K562 (cell line): ENCODE results near the gene GAPVD1. TPM values are rescaled to one million over a fixed set of nuclear protein-coding genes. Genes with fewer than 3 reads are reported as not detected.

ENCODE experiments used
- ATAC-seq: fragments of 200-7000 bp; cut with Tn5 transposase; 3 replicates; pipeline ENCODE4 v1.9.1; 2020; ENCODE audit warnings: moderate library complexity
- BruUV-seq: library from RNA; stranded (reverse); fragments of 400-500 nt; replicated peaks from 2 replicates; lab custom pipeline; 2021; lab: Mats Ljungman, UMichigan
- CTCF ChIA-PET: fragments of 300-600 bp; formaldehyde crosslinking; extraction: SDS; loops from one replicate; lab custom pipeline; 2021; ENCODE audit warnings: low intra/inter-chr PET ratio; lab: Yijun Ruan, JAX
- POLR2A ChIA-PET: fragments of 300-600, 350-650 bp; sonication (Branson Sonifier 250); formaldehyde crosslinking; extraction: SDS; loops from one replicate; lab custom pipeline; 2021; ENCODE audit warnings: antibody characterized with exemption, inconsistent platforms; lab: Yijun Ruan, JAX
- DNase-seq, 4 experiments: peaks; one replicate each; pipeline versions ENCODE4 v3.0.0 to v3.0.0-alpha.2; 2011 to 2018; ENCODE audit warnings: low spot score in 3 of 4, mixed read lengths in 3 of 4; ENCODE audit errors: extremely low read depth in 1 of 4
- FAIRE-seq: peaks from 2 replicates; lab custom pipeline; 2011; peaks lifted over from hg19 to GRCh38; lab: Jason Lieb, UNC
- H2AFZ ChIP-seq: 2 replicates; pipeline ENCODE4 v1.6.0; 2011; ENCODE audit warnings: low read depth, low read length, control low read depth, inconsistent platforms
- H3K27ac ChIP-seq: fragments of 200-600 bp; 3 replicates; pipeline ENCODE4 v1.8.0; 2011; ENCODE audit warnings: low read depth, mild to moderate bottlenecking, control low read depth, inconsistent platforms, low read length, moderate library complexity, mixed read lengths; ENCODE audit errors: extremely low read depth
- H3K27me3 ChIP-seq, 2 experiments: fragments of 300-600 bp in 1 of 2; 2 replicates in 1 of 2; 3 replicates in 1 of 2; pipeline versions ENCODE4 v1.6.0 to v1.8.0; 2011; ENCODE audit warnings: inconsistent platforms in 2 of 2, low read length in 2 of 2, mild to moderate bottlenecking in 1 of 2, mixed read lengths in 1 of 2, moderate library complexity in 1 of 2; ENCODE audit not compliant: control insufficient read depth in 2 of 2, insufficient read depth in 2 of 2
- H3K36me3 ChIP-seq: fragments of 300-600 bp; 3 replicates; pipeline ENCODE4 v1.8.0; 2011; ENCODE audit warnings: mild to moderate bottlenecking, low read length, inconsistent platforms; ENCODE audit not compliant: control insufficient read depth, insufficient read depth
- H3K4me1 ChIP-seq, 2 experiments: fragments of 200-600 bp in 1 of 2; replicated peaks in 1 of 2; 2 replicates in 1 of 2; 3 replicates in 1 of 2; pipeline versions ENCODE4 v1.5.1 to v1.8.0; 2011; ENCODE audit warnings: inconsistent platforms in 2 of 2, low read length in 2 of 2, mild to moderate bottlenecking in 1 of 2, mixed read lengths in 1 of 2, moderate library complexity in 1 of 2; ENCODE audit not compliant: control insufficient read depth in 2 of 2, insufficient read depth in 2 of 2
- H3K4me2 ChIP-seq: 2 replicates; pipeline ENCODE4 v1.6.1; 2011; ENCODE audit warnings: low read length, control low read depth, inconsistent platforms, mixed read lengths; ENCODE audit not compliant: insufficient read depth
- H3K4me3 ChIP-seq: fragments of 200-600 bp; sonication (generic), shearing (Covaris generic); 2 replicates; pipeline ENCODE4 v1.5.1; 2016; ENCODE audit warnings: control low read depth, inconsistent platforms
- H3K79me2 ChIP-seq: fragments of 200-600 bp; 3 replicates; pipeline ENCODE4 v1.8.0; 2011; ENCODE audit warnings: low read length, inconsistent platforms; ENCODE audit not compliant: control insufficient read depth, insufficient read depth
- H3K9ac ChIP-seq, 2 experiments: 2 replicates each; pipeline versions ENCODE4 v1.6.0 to v1.6.1; 2011; ENCODE audit warnings: low read depth in 2 of 2, low read length in 2 of 2, control low read depth in 1 of 2, inconsistent platforms in 1 of 2, mild to moderate bottlenecking in 1 of 2, mixed read lengths in 1 of 2; ENCODE audit not compliant: insufficient read depth in 1 of 2
- H3K9me1 ChIP-seq: one replicate; pipeline ENCODE4 v1.6.0; 2011; ENCODE audit warnings: inconsistent platforms, mild to moderate bottlenecking, low read length, moderate library complexity; ENCODE audit not compliant: control insufficient read depth, insufficient read depth
- H3K9me3 ChIP-seq: replicated peaks from 2 replicates; pipeline ENCODE4 v1.5.1; 2011; ENCODE audit warnings: low read depth, low read length, inconsistent platforms; ENCODE audit not compliant: control insufficient read depth, insufficient read depth
- H4K20me1 ChIP-seq: replicated peaks from 2 replicates; pipeline ENCODE4 v1.6.1; 2011; ENCODE audit warnings: low read length, inconsistent platforms, mixed read lengths; ENCODE audit not compliant: control insufficient read depth, insufficient read depth
- ARID4B ChIP-seq: sonication (generic); formaldehyde crosslinking; IDR thresholded peaks from 2 replicates; pipeline ENCODE4 v1.8.0; 2022; ENCODE audit warnings: mild to moderate bottlenecking, missing genetic modification reagents
- PATZ1 ChIP-seq: fragments of 250-450 bp; sonication (Bioruptor Pico); IDR thresholded peaks from 2 replicates; pipeline ENCODE4 v1.5.0; 2020; ENCODE audit warnings: mild to moderate bottlenecking, borderline replicate concordance
- SRSF9 ChIP-seq: fragments of 200-400 bp; formaldehyde crosslinking; IDR thresholded peaks from 2 replicates; pipeline ENCODE4 v1.6.1; 2017; ENCODE audit warnings: low read depth, low read length, borderline replicate concordance
- TEAD2 ChIP-seq: fragments of 450-650 bp; IDR thresholded peaks from 2 replicates; pipeline ENCODE4 v1.6.1; 2016; ENCODE audit warnings: missing genetic modification characterization, control low read depth, missing compliant biosample characterization
- TRIM28 ChIP-seq: fragments of 450-650 bp; IDR thresholded peaks from 2 replicates; pipeline ENCODE4 v1.6.1; 2017
- WGBS: fragments of 100-300 bp; shearing (Covaris generic); methylation state at CpG from one replicate; pipeline ENCODE4 v1.1.6; 2016; ENCODE audit warnings: low coverage, mixed read lengths; ENCODE audit not compliant: insufficient coverage; ENCODE audit errors: missing lambda C conversion rate; 5-methylcytosine and 5-hydroxymethylcytosine counted together
- in situ Hi-C: fragments of 300-500 bp; cut with MboI; formaldehyde crosslinking; loops from 4 replicates; pipeline ENCODE4 v1.15.0; 2018; ENCODE audit warnings: inconsistent platforms, mixed read lengths
- intact Hi-C: fragments of 100-400 bp; cut with micrococcal nuclease; formaldehyde crosslinking; loops from 2 replicates; pipeline ENCODE4 v1.14.2; 2022
- polyA plus RNA-seq, 8 experiments: library from polyadenylated mRNA; depleted of rRNA in 4 of 8; stranded (reverse) in 5 of 8; unstranded in 3 of 8; fragments of >200 nt; fragmentation: Nextera tagmentation in 2 of 8; fragmentation: Illumina TruSeq in 1 of 8; extraction: Ambion mirVana in 2 of 8; extraction: Trizol in 1 of 8; gene quantifications; 2 replicates each; pipeline versions ENCODE4 v1.2.1 to v1.2.3, GENCODE V29; 2011 to 2014; ENCODE audit warnings: inconsistent platforms in 1 of 8, missing spikeins in 1 of 8
- total RNA-seq, 7 experiments: library from RNA; depleted of rRNA in 6 of 7; stranded (reverse); fragments of >200 nt in 6 of 7; fragmentation: Illumina TruSeq in 2 of 7; extraction: Trizol in 2 of 7; gene quantifications; 2 replicates each; pipeline versions ENCODE4 v1.2.1 to v1.2.3, GENCODE V29; 2011 to 2021; ENCODE audit warnings: low replicate concordance in 1 of 7

Gene GAPVD1
- total and polyA plus RNA-seq, 9 of the 15 experiments (the other 6 are each of a cell fraction or from before 2014, with no cell fraction given) = 9.5 to 66.1 (median 45.5) TPM

- intact Hi-C loops (no loop called here), in situ Hi-C loops (no loop called here)
- no peak for TF ChIP-seq SRSF9
- no peak overlapping the region for H2AFZ ChIP-seq
- POLR2A ChIA-PET = interaction anchor here (1.2 kb wide), 1 partner anchor 24 kb away, joined by 3 read pairs; no protein-coding TSS in a partner anchor
- no peaks in the 10 kb centered on the region for H3K9me1 ChIP-seq
- 55% methylated on average over 3 of the region's 3 CpGs for WGBS
- H3K4me2 ChIP-seq = no peak overlapping the region
- no peak overlapping the region for H3K27ac ChIP-seq
- no peak overlapping the region for H3K9ac ChIP-seq
- H3K4me1 ChIP-seq = no peaks in the 10 kb centered on the region
- no peaks in the 10 kb centered on the region for H3K27me3 ChIP-seq
- DNase-seq (no peak), FAIRE-seq (no peak), ATAC-seq (no peak)
- peaks cover 63% of the 10 kb centered on the region for H3K36me3 ChIP-seq
- H3K4me3 ChIP-seq = no peak overlapping the region
- CTCF ChIA-PET = no interaction called here
- H3K9me3 ChIP-seq = no peaks in the 10 kb centered on the region
- TSS peak; percentile 24 for BruUV-seq
- no peaks in the 10 kb centered on the region for H4K20me1 ChIP-seq
- H3K79me2 ChIP-seq = no peaks in the 10 kb centered on the region
Observed at GRCh38 chr9:125321496-125321895, 59.9 kb downstream of the GAPVD1 start.

GRCh38 chr9:125323615-125324014, 62.0 kb downstream of the GAPVD1 start:
- no peak for DNase-seq
- Histone ChIP-seq H3K4me3 (no peak overlapping the region), H3K9me1 (no peaks in the 10 kb centered on the region), H3K27ac (no peak overlapping the region), H3K79me2 (no peaks in the 10 kb centered on the region), H3K27me3 (no peaks in the 10 kb centered on the region), H2AFZ (no peak overlapping the region), H3K4me2 (no peak overlapping the region), H3K36me3 (peaks cover 56% of the 10 kb centered on the region), H3K4me1 (no peaks in the 10 kb centered on the region), H4K20me1 (no peaks in the 10 kb centered on the region), H3K9ac (no peak overlapping the region), H3K9me3 (no peaks in the 10 kb centered on the region)
- intact Hi-C loops = no loop called here
- ATAC-seq = no peak
- ChIA-PET POLR2A (interaction anchor here (1.2 to 1.9 kb wide), 2 partner anchors 9 to 12 kb away, joined by 5 to 7 read pairs; no protein-coding TSS in a partner anchor), CTCF (no interaction called here)
- no peak for FAIRE-seq
- BruUV-seq = no TSS peak
- in situ Hi-C loops = no loop called here
- 93% methylated on average over 1 of the region's 1 CpG for WGBS
- TF ChIP-seq TRIM28 (no peak), TEAD2 (no peak), ARID4B (no peak), SRSF9 (no peak), PATZ1 (CRISPR knock-in tag) (no peak)
